Measurements from ENCODE around the gene PLEKHA7.
"Not testable (repeated sequence)": the region's sequence is repeated elsewhere in the genome, so short reads cannot be mapped to it uniquely, and the experiment has no call there.

PLEKHA7 gene

DNA sequence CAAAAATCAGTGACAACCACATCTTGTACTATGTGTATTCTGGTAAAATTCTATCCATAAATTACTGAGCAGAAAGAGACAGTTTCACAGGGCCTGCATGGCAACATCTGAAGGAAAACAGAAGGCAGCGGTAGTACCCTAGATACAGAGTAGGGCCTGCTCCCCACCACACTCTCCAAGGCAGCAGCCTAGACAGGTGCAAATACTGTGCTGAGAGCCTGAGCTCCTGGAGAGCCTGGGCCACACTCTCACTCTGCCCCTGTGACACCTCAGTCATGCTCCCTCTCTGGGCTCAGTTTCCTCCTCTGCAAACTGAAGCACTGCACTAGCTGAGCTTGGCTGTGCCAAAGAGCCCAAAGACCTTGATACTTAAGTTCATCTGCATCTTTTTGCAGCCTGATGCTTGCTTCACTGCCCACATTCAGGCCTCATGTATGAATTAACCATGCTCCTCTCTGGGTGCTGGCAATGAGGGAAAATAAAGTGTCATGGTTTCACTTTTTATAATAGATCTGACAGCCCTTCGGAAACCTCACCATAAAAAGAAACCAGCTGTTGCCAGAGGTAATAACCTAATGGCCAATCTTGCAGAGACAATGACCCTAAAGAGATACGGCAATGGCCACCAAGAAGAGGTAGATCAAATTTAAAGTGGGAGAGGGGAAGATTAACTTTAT lies 104.7 kb downstream of the PLEKHA7 start:
- DNase-seq (ENCODE audit: low spot score): no peak

DNA sequence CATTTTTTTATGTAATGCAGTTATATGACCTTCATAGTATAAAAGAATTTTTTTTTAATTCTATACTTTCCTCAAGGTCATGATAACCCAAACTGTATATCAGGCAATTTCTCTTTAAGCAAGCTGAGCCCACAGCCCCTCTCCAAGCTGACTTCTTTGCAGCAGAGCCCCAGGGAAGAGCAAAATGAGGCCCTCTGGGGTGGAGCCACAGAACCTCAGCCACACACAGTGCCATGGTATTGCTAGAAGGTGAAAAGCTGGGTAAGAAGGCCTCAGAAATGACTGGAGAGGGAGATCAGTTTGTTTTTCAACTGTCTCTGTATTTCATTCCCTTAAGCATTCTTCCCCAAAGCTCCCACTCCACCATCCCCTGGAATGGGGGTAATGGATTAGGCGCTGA lies 108.8 kb downstream of the PLEKHA7 start:
- DNase-seq (ENCODE audit: low spot score): no peak

DNA sequence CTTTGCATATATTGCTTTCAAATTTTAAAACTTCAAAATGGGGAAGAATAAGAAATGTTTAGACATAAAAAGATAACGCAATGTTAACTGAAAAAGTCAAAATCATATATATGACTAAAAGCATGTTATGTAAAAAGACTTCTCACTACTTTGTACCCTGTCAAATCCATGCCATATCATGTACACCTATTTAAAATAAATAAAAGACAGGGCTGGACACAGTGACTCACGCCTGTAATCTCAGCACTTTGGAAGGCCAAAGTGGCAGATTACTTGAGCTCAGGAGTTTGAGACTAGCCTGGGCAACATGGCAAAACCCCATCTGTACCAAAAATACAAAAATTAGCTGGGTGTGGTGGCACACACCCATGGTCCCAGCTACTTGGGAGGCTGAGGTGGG lies 109.5 kb downstream of the PLEKHA7 start:
- not testable (repeated sequence) for DNase-seq (ENCODE audit: low spot score)

DNA sequence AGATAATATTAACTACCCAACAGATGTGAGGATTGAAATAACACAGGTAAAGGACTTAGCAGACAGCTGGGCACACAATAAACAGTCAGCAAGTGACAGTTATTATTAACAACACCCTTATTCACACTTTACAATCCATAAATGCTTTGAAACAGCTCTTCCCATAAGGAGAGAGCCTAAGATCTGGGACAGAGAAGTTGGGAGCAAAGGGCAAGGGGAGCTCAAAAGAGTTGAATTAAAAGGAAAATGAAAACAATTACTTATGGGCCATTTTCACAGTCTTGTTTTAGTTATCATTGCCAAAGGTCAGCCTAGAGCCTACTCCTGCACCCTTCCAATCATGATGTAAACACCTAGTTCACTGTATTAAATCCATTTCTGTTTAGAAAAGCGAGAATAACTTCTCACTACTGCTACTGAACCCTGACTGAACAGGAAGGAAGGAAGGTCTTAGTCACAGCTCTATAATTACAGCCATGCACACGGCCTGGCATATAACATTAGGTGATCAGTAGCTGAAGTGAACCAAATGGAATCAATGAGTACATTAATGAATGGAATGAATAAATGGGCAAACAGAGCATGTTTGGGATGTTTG lies 111.3 kb downstream of the PLEKHA7 start:
- DNase-seq (ENCODE audit: low spot score): no peak

DNA sequence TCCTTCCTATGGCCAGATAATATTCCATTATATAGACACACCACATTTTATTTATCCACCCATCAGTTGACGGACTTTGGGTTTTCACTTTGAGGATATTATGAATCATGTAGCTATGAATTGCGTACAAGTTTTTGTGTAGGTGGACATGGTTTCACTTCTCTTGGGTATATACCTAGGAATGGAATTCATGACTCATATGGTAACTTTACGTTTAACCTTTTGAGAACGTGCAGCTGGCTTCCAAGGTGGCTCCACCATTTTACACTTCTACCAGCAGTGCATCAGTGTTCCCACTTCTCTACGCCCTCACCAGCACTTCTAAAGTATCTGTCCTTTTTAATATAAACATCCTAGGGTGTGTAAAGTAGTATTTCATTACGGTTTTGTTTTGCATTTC lies 112.0 kb downstream of the PLEKHA7 start:
- no peak for DNase-seq (ENCODE audit: low spot score)

DNA sequence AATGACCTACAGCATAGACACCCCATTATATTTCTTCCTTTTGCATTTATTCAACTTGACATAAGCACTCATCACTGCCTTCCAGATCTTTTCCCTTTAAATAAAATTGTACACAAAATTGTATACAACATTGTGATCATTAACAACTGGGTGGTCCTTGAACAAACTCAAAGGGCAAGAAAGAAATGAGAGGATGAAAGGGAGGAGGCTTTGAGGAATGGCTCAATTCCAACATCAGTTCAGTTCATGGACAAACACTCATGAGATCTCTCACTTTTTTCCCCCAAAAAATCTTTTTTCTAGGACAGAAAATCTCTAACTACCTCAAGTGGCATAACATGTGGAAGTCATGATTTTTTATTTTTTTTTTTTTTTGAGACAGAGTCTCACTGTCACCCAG lies 113.7 kb downstream of the PLEKHA7 start:
- DNase-seq (ENCODE audit: low spot score): no peak

DNA sequence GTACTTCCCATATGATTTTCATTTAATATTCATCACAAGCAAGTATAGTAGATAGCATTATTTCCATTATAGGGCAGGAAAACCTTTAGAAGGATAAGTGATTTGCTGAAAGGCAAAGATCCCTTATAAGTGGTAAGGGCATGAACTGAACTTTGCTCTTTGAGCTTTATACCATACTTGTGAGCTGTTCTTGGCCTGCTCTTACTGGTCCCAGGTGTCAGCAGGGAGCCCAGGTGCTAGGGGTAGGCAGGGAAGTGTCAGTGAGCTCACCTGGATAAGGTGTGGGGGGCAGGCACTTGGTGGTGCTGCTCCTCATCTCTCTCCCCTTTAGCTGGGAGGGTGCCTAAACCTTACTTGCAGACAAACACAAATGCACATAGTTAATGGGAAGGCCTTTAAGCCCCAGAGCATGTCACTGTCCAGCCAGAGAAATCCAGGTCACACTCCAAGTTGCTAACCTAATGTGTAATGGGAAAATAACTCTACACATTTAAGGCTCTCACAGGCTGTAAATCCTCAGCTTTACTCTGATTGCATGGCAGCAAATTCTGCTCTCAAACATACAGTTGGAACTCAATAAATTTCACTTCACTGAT lies 114.4 kb downstream of the PLEKHA7 start:
- DNase-seq (ENCODE audit: low spot score): no peak

DNA sequence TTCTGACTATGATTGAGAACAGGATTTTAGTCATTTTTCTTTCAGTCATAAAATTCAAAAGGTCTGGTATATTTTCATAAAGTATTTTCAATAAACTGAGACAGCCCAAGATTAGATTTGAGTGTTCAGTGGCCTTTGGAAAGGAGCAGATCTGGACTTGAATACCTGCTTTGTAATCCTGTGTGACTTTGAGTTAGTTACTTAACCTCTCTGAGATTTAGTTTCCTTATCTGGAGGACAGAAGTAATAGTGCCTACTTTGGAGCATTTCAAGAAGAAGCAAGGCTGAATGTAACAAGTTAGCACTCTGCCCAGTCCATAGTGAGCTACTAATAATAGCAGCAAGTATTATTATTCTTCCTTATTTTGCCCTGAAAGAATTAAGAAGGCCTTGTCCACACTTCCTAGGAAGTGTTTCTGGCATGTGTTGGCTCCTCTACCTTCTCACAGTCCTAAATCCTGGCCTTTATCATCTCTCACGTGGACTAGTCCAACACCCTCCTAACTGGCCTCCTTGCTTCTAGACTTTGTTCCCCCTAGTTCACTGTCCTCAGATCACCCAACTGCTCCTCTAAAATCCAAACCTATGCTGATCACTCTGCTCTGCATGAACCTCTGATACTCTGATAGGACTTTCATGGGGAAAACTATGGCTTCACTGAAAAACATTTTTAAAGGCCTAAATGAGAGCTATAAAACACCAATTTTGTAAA lies 115.8 kb downstream of the PLEKHA7 start:
- no peak for DNase-seq (ENCODE audit: low spot score)

DNA sequence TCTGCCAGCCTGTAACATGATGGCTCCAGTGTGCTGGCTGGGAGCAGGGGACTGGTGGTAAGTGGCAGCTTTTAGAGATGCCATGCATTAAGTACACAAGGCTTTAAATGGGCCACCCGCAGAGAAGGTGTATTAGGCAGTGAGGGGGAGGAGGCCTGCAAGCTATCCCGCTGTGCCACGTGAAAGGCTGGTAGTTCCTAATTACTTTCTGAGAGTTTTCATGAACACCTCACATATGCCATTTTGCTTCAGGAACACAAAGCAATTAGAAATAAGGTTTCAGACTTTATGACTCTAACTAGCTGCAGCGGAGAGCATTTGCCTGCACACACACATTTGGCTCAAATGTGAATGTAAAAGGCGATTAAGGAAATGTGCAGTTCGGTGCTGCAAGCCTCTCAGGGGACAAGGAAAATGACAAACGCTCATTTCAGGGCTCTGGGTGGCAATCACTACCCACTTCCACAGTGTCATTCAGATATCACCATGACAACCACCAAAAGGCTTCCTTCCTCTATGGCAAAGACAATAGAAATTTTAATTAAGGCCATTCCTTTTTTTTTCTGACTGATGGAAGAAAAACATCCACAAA lies 116.6 kb downstream of the PLEKHA7 start:
- DNase-seq (ENCODE audit: low spot score): no peak

DNA sequence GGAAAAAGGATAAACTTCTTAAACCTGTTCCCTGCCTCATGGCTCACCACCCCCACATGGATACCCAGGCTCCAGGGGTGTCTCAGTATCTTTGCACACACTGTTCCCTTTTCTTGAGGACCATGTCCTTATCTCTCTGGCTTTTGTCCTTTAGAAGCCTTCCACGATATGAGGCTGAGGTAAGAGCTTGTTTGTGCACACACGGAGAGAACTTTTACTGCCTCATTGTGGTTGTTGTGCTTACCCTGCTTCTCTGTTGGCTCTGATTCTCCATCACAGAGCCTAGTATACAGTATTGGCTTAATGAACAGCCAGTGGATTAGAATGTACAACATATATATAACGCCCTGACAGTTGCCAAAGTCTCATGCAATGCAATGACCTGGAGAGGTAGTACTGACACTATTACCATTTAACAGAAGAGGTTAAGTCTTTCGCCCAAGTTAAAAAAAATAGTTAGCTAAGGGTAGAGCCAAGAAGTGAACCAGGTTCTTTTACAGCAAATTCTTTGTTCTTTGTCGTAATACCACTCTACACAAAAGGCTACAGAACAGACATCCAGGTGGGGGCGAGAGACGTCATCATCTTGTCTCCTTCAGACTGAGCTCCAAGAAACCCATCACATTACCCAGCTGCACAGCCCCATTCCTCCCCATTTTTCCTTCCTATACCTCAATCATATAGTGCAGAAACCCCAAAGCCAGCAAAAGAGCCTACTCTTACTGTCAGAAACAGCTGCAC lies 117.3 kb downstream of the PLEKHA7 start:
- DNase-seq (ENCODE audit: low spot score): no peak

DNA sequence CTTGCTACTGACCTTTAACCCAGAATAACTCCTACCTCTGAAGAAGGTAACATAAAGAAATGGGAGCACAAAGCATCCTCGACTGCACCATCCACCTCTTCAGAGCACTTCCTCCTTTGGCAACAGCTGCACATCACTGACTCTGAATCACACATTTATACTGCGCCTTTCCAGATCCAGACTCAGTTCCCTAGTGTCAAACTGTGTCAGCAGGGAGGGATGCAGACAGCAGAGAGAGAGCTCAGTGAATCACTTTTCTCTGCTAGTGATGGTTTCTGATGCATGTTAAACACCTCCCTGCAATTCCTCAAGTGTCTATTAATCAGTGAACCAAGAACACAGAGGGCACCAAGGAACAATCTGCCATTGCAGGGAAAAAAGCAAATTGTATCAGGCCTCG lies 118.9 kb downstream of the PLEKHA7 start:
- DNase-seq (ENCODE audit: low spot score): no peak

DNA sequence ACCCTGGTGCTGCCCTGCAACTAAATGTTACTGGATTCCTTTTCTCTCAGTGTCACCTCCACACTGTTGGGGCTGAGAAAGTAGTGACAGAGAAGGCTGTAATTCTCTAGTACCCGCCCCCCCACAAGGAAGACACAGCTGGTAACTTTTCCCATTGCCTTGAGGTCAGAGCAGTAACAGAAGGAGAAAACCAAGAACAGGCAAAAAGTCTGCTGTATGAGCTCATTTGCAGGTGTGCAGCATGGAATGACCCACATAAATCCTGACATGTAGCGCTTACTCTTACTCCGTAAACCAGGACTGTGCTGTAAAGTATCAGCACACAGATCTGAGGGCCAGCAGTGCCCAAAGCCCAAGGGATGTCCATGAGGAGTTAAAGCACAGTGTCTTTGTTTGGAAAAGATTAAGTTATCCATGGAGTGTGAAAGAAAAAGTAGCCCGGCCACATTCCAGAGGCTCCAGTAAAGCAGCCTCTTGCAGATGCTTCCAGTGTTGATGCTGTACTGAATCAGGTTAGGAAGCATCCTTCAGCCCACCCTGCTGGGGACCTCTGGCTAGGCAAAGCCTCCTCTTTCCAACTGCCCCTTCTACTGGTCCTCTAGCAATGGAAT lies 120.7 kb downstream of the PLEKHA7 start:
- DNase-seq (ENCODE audit: low spot score): no peak

DNA sequence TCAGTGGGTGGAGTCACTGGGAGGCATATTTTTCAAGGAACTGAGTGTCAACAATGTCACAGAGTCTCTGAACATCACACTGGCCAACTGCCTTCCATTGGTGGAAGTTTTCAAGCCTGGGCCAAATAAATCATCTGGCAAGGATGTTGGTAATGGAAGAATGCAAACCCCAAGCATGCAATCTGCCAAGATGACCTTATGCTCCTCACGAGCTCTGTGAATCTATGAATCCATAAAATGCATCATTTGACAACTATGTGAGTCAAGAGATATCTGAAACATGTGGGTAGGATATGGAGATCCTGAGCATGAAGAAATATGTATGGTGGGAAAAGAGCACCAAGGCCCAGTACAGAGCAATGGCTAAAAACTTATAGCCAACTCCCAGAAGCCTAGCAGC lies 122.2 kb downstream of the PLEKHA7 start:
- no peak for DNase-seq (ENCODE audit: low spot score)

DNA sequence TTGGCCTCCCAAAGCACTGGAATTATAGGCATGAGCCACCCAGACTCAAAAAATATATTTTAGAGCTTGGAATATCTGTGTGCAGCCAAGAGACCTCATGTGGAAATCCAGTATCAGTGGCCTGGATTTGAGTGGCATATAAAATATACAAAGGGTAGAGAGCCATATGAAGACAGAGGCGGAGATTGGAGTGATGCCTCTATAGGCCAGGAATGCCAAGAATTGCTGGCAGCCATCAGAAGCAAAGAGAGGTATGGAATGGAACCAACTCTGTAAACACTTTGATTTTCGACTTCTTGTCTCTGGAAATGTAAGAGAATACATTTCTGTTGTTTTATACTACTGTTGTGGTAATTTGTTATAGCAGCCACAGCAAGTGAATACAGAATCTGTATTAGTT lies 123.0 kb downstream of the PLEKHA7 start:
- DNase-seq (ENCODE audit: low spot score): no peak

DNA sequence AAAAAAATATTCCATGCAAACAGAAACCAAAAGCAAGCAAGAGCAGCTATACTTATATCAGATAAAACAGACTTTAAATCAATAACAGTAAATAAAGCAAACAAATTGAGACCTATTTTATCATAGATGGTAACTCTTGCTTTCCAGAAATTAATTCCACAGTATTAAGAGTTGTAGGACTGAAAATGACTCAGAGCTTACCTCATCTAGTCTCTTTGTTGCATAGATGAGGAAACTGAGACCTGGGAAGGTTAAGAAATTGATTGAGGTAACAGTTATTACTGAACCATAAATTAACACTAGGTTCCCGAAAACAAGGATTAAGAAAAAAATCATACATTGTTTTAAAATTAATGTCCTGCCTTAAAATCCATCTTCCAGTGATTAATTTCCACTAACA lies 123.8 kb downstream of the PLEKHA7 start:
- no peak for DNase-seq (ENCODE audit: low spot score)

DNA sequence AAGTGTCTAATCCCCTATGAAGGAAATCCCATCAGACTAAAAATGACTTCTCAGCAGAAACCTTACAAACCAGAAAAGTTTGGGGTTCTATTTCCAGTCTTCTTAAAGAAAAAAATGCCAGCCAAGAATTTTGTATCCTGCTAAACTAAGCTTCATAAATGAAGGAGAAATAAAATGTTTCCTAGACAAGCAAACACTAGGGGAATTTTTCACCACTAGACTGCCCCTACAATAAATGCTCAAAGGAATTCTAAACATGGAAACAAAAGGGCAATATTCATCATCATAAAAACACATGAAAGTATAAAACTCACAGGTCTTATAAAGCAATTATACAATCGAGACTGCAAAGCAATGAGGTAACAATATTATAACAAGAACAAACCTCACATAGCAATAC lies 124.3 kb downstream of the PLEKHA7 start:
- DNase-seq (ENCODE audit: low spot score): no peak

DNA sequence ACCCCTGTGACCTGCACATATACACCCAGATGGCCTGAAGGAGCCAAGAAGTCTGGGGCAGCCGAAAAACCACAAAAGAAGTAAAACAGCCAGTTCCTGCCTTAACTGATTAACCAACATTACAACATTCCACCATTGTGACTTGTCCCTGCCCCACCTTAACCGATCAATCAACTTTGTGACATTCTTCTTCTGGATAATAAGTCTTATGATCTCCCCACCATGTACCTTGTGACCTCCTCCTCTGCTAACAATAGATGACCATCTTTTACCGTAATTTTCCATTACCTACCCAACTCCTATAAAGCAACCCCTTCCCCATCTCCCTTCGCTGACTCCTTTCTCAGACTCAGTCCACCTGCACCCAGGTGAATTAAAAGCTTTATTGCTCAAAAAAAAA lies 125.2 kb downstream of the PLEKHA7 start:
- DNase-seq (ENCODE audit: low spot score): not testable (repeated sequence)

DNA sequence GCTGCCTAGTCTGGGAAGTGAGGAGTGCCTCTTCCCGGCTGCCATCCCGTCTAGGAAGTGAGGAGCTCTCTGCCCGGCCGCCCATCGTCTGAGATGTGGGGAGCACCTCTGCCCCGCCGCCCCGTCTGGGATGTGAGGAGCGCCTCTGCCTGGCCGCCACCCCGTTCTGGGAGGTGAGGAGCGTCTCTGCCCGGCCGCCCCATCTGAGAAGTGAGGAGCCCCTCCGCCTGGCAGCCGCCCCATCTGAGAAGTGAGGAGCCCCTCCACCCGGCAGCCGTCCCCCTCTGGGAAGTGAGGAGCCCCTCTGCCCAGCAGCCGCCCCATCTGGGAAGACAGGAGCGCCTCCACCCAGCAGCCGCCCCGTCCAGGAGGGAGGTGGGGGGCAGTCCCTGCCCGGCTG lies 126.3 kb downstream of the PLEKHA7 start:
- not testable (repeated sequence) for DNase-seq (ENCODE audit: low spot score)

DNA sequence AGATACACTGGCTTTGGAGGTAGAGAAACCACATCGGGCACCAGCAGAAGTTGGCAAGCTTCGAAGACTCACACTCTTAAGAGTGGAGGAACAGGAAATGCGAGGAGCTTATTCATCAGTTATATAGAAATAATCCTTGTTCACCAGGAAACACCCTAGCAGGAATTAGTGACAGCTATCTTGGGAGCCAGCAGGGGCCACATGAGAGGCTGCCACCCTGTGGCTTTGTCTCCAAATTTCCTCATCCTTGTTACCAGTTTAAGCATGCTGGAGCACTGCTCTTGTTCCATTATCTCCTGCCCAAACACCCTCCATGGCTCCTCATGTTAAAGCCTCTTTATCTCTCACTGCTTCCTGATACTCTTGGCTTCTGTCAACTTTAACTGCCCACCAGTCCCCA lies 131.0 kb downstream of the PLEKHA7 start:
- no peak for DNase-seq (ENCODE audit: low spot score)

DNA sequence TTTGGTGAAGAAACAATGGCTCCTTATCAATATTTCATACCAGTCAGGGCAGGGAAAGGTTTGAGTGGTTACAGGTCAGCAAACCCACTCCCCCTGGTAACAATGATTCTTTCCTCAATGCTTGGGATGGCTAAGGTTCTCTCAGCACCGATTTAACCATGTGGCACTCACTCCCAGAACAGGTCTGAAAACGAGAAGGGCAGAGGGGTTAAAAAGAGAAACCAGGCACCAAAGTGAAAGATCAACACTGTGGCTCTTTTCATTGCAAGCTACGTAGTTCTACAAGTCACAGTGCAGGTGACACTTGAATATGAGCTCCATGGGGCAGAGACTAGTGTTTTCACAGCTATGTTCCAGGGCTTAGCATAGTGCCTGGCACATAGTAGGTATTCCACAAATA lies 132.4 kb downstream of the PLEKHA7 start:
- no peak for DNase-seq (ENCODE audit: low spot score)

DNA sequence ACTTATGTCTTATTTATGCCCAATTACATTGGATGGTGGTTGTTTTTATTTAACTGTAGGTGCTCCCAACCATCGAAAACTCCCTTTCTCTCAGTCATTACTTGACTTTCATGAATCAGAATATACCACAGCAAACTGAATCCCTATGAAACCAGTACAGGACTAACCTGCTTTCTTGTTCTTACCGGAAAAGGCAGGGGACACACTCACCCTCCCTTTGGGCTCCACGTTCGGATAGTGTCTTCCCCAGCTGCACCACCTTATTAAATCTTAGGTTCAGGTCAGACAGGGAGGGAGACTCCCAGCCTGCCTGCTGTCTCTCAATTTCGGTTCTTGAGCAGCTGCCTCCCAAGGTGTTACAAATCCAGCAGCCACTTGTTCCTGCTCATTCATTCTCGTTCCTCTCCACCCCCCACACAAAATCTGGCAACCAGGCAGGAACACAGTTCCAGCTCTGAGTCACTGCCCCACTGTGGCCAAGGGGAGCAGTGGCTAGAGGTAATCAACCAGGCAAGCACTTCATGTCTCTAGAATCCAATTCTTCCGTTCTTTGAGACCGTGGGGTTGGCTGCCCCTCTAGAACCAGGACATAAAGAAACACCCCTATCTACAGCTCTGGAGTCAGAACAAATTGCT lies 133.0 kb downstream of the PLEKHA7 start:
- DNase-seq (ENCODE audit: low spot score): no peak
